Upper lobe of left lung (tissue), 6 donors: ENCODE results near the gene FPR2. TPM values are rescaled to one million over a fixed set of nuclear protein-coding genes. Genes with fewer than 3 reads are reported as not detected.

ENCODE experiments used
- ATAC-seq, 2 donors: fragments of 200-7000 bp; cut with Tn5 transposase; one replicate each; pipeline ENCODE4 v1.9.1; 2022; ENCODE audit warnings: mild to moderate bottlenecking in 2 of 2, moderate library complexity in 2 of 2; ENCODE audit not compliant: low FRiP score in 2 of 2
- DNase-seq, 2 donors: peaks; one replicate each; pipeline ENCODE4 v3.0.0-alpha.2; 2019 to 2020
- H3K27ac ChIP-seq, 4 donors: fragments of 200-600 bp; sonication (generic); one replicate each; pipeline ENCODE4 v1.5.1; 2016 to 2019
- H3K27me3 ChIP-seq, 4 donors: fragments of 200-600 bp; sonication (generic); one replicate each; pipeline ENCODE4 v1.5.1; 2017 to 2019
- H3K36me3 ChIP-seq, 4 donors: fragments of 200-600 bp; sonication (generic); one replicate each; pipeline ENCODE4 v1.5.1; 2016 to 2019
- H3K4me1 ChIP-seq, 4 donors: fragments of 200-600 bp; sonication (generic); one replicate each; pipeline ENCODE4 v1.5.1; 2018 to 2019
- H3K4me3 ChIP-seq, 4 donors: fragments of 200-600 bp; sonication (generic); one replicate each; pipeline ENCODE4 v1.5.1; 2017 to 2019; ENCODE audit warnings: mild to moderate bottlenecking in 2 of 4, moderate library complexity in 1 of 4
- H3K9me3 ChIP-seq, 4 donors: fragments of 200-600 bp; sonication (generic); one replicate each; pipeline ENCODE4 v1.5.1; 2018 to 2019
- CTCF ChIP-seq, 6 experiments: fragments of 450-650 bp in 4 of 6; fragments of 200-600 bp in 2 of 6; sonication (generic) in 2 of 6; IDR thresholded peaks; one replicate each; pipeline ENCODE4 v1.5.1; 2016 to 2019; ENCODE audit warnings: antibody characterized with exemption in 6 of 6
- EP300 ChIP-seq, 4 donors: sonication (generic); formaldehyde crosslinking; IDR thresholded peaks; one replicate each; pipeline ENCODE4 v1.5.1; 2017; ENCODE audit warnings: antibody characterized with exemption in 4 of 4, control low read depth in 2 of 4
- POLR2A ChIP-seq, 4 donors: fragments of 450-650 bp; IDR thresholded peaks; one replicate each; pipeline ENCODE4 v1.5.1; 2016 to 2017; ENCODE audit warnings: antibody characterized with exemption in 4 of 4, mild to moderate bottlenecking in 2 of 4
- POLR2AphosphoS5 ChIP-seq, 2 donors: sonication (generic); formaldehyde crosslinking; IDR thresholded peaks; one replicate each; pipeline ENCODE4 v1.5.1; 2017; ENCODE audit warnings: antibody characterized with exemption in 2 of 2
- WGBS, 2 donors: methylation state at CpG; one replicate each; pipeline ENCODE4 v1.1.5; 2017 to 2018; 5-methylcytosine and 5-hydroxymethylcytosine counted together
- total RNA-seq, 6 donors: library from RNA; depleted of rRNA in 4 of 6; stranded (reverse); fragments of >200 nt in 4 of 6; gene quantifications; one replicate each; pipeline versions ENCODE4 v1.1.0 to v1.2.1, GENCODE V29; 2016 to 2021
- donor health status: DM: no; HTN: no; CAD: no; lungs with moderate emphysema.
- donor health status: DM: no; HTN: yes; CAD: no; lungs with severe emphysema.

Gene FPR2
- total RNA-seq, 6 donors from 2014 or later, result 4.2 to 52.4 (median 20.5) TPM

- no peak overlapping the region for H3K4me3 ChIP-seq
- no peak for TF ChIP-seq CTCF (IDR thresholded peaks at IDR 0.05)
- TF ChIP-seq EP300 (IDR thresholded peaks at IDR 0.05), result no peak
- no peak for TF ChIP-seq POLR2A (IDR thresholded peaks at IDR 0.05)
- no peak for TF ChIP-seq POLR2AphosphoS5 (IDR thresholded peaks at IDR 0.05)
- ATAC-seq (no peak), DNase-seq (no peak)
- 79 to 81% methylated on average over 7 of the region's 7 CpGs for WGBS, 2 donors
- H3K27ac ChIP-seq, result no peak overlapping the region
- H3K27me3 ChIP-seq, result peaks cover 0 to 28% (median 15%) of the 10 kb centered on the region in 4 donors
- no peaks in the 10 kb centered on the region for H3K9me3 ChIP-seq
- no peaks in the 10 kb centered on the region for H3K36me3 ChIP-seq
- peaks cover 0 to 9% (median 7%) of the 10 kb centered on the region in 4 donors for H3K4me1 ChIP-seq
Observed at GRCh38 chr19:51721905-51722304, 39.1 kb upstream of the FPR2 start.

GRCh38 chr19:51722492-51722891 lies 38.5 kb upstream of the FPR2 start:
- WGBS, 2 donors, result 68 to 74% methylated on average over 2 of the region's 2 CpGs
- ATAC-seq, result no peak
- H3K27me3 ChIP-seq, result peaks cover 0 to 28% (median 15%) of the 10 kb centered on the region in 4 donors
- no peaks in the 10 kb centered on the region for H3K9me3 ChIP-seq
- H3K4me1 ChIP-seq, result peaks cover 0 to 9% (median 7%) of the 10 kb centered on the region in 4 donors
- no peak for DNase-seq
- H3K4me3 ChIP-seq, result no peak overlapping the region
- TF ChIP-seq EP300 (IDR thresholded peaks at IDR 0.05), result no peak
- no peaks in the 10 kb centered on the region for H3K36me3 ChIP-seq
- H3K27ac ChIP-seq, result no peak overlapping the region

- no peak for TF ChIP-seq CTCF (IDR thresholded peaks at IDR 0.05)
- TF ChIP-seq POLR2A (IDR thresholded peaks at IDR 0.05), result no peak
- TF ChIP-seq POLR2AphosphoS5 (IDR thresholded peaks at IDR 0.05), result no peak
- TF ChIP-seq EP300 (IDR thresholded peaks at IDR 0.05), result no peak
- no peaks in the 10 kb centered on the region for H3K36me3 ChIP-seq
- peaks cover 0 to 4% (median 2%) of the 10 kb centered on the region in 4 donors for H3K4me1 ChIP-seq
- H3K27ac ChIP-seq, result no peak overlapping the region
- H3K4me3 ChIP-seq, result no peak overlapping the region
- H3K27me3 ChIP-seq, result peaks cover 0 to 22% (median 10%) of the 10 kb centered on the region in 4 donors
- 47 to 67% methylated on average over 15 of the region's 15 CpGs for WGBS, 2 donors
- peak; percentile 23 to 61 for ATAC-seq
- DNase-seq, result peak in 1 of 2 donors; percentile 67
- H3K9me3 ChIP-seq, result no peaks in the 10 kb centered on the region
Observed at GRCh38 chr19:51724543-51724942, 36.4 kb upstream of the FPR2 start.

GRCh38 chr19:51726049-51726448 lies 34.9 kb upstream of the FPR2 start:
- H3K4me3 ChIP-seq, result no peak overlapping the region
- DNase-seq (peak in 1 of 2 donors; percentile 88), ATAC-seq (peak; percentile 52 to 87)
- WGBS, 2 donors, result 37% methylated on average over 4 to 14 of the region's 14 CpGs
- TF ChIP-seq POLR2A (IDR thresholded peaks at IDR 0.05) (no peak), CTCF (IDR thresholded peaks at IDR 0.05) (no peak), EP300 (IDR thresholded peaks at IDR 0.05) (no peak), POLR2AphosphoS5 (IDR thresholded peaks at IDR 0.05) (no peak)
- no peaks in the 10 kb centered on the region for H3K36me3 ChIP-seq
- peaks cover 0 to 11% (median 4%) of the 10 kb centered on the region in 4 donors for H3K27me3 ChIP-seq
- H3K4me1 ChIP-seq, result no peaks in the 10 kb centered on the region
- no peak overlapping the region for H3K27ac ChIP-seq
- peaks cover 0 to 4% (median 0%) of the 10 kb centered on the region in 4 donors for H3K9me3 ChIP-seq

GRCh38 chr19:51727349-51727880 lies 33.6 kb upstream of the FPR2 start:
- Histone ChIP-seq H3K27ac (no peak overlapping the region), H3K9me3 (peaks cover 0 to 4% (median 0%) of the 10 kb centered on the region in 4 donors), H3K27me3 (peaks cover 0 to 11% (median 2%) of the 10 kb centered on the region in 4 donors), H3K4me1 (no peaks in the 10 kb centered on the region), H3K36me3 (no peaks in the 10 kb centered on the region), H3K4me3 (no peak overlapping the region)
- 84 to 85% methylated on average over 7 of the region's 7 CpGs for WGBS, 2 donors
- ATAC-seq (no peak), DNase-seq (no peak)
- TF ChIP-seq CTCF (IDR thresholded peaks at IDR 0.05) (no peak), EP300 (IDR thresholded peaks at IDR 0.05) (no peak), POLR2AphosphoS5 (IDR thresholded peaks at IDR 0.05) (no peak)
